Pancreas (tissue), 10 donors: ENCODE measurements around the gene RNU11. TPM values are rescaled to one million over a fixed set of nuclear protein-coding genes. Genes with fewer than 3 reads are reported as not detected.
A peak's percentile ranks its signal among the peaks of the same experiment; 100 is the strongest.

Experiments used
- ATAC-seq, 4 donors: fragments of 200-7000 bp; cut with Tn5 transposase; one replicate each; pipeline versions ENCODE4 v1.8.0 to v1.9.1; 2020; ENCODE audit warnings: mild to moderate bottlenecking in 4 of 4, moderate library complexity in 4 of 4
- DNase-seq, 6 donors: peaks; one replicate each; pipeline ENCODE4 v3.0.0-alpha.2; 2020
- FAIRE-seq: peaks from 2 replicates; lab custom pipeline; 2012; peaks lifted over from hg19 to GRCh38; lab: Jason Lieb, UNC
- H3K27ac ChIP-seq, 4 donors: fragments of 200-600 bp; sonication (generic); 1 replicate in 3 of 4; 2 replicates in 1 of 4; pipeline versions ENCODE4 v1.5.0 to v1.8.0; 2020
- H3K27me3 ChIP-seq, 4 donors: fragments of 200-600 bp; one replicate each; pipeline ENCODE4 v1.8.0; 2021
- H3K36me3 ChIP-seq, 3 donors: fragments of 200-600 bp; sonication (generic) in 1 of 3; one replicate each; pipeline versions ENCODE4 v1.5.0 to v1.8.0; 2020 to 2021
- H3K4me1 ChIP-seq, 3 donors: fragments of 200-600 bp; one replicate each; pipeline ENCODE4 v1.8.0; 2021
- H3K4me3 ChIP-seq, 4 donors: fragments of 200-600 bp; sonication (generic) in 2 of 4; one replicate each; pipeline versions ENCODE4 v1.5.0 to v1.8.0; 2020 to 2021
- H3K9me3 ChIP-seq, 4 donors: fragments of 200-600 bp; one replicate each; pipeline ENCODE4 v1.8.0; 2021
- CTCF ChIP-seq, 4 donors: fragments of 200-600 bp; sonication (generic) in 3 of 4; IDR thresholded peaks; one replicate each; pipeline versions ENCODE4 v1.5.0 to v1.8.0; 2021; ENCODE audit warnings: antibody characterized with exemption in 4 of 4
- WGBS, 2 donors: extraction: QIAGEN DNeasy Blood & Tissue Kit; methylation state at CpG; one replicate each; pipeline ENCODE4 v1.1.7; 2013; 5-methylcytosine and 5-hydroxymethylcytosine counted together
- intact Hi-C, 3 donors: fragments of 100-400 bp; cut with DNase I; formaldehyde crosslinking; loops; one replicate each; pipeline versions ENCODE4 v1.11.1 to v1.14.2; 2022
- polyA plus RNA-seq, 2 donors: library from polyadenylated mRNA; stranded (reverse); fragments of 200-250 nt; gene quantifications; one replicate each; pipeline ENCODE4 v1.2.3, GENCODE V29; 2013
- total RNA-seq, 6 donors: library from RNA; stranded (reverse); fragmentation: NEBNext Ultra II Directional in 4 of 6; extraction: Animal tissue kit (Norgen Biotek cat#: 25700) in 4 of 6; gene quantifications; one replicate each; pipeline versions ENCODE4 v1.2.1 to v1.2.4, GENCODE V29; 2021 to 2023
- donor health status: healthy with polysubstance abuse.
- donor health status: DM: no; HTN: no; CAD: no; lungs with moderate emphysema.
- donor health status: DM: no; HTN: no; CAD: no.
- donor health status: control.
- donor health status: control.
- donor health status: Bipolar disorder and iron deficiency.
- donor health status: DM: yes; HTN: yes; CAD: no.
- donor health status: DM: no; HTN: no; CAD: no.
- donor health status: DM: no; HTN: no; CAD: no.
- donor health status: DM: yes; HTN: yes; CAD: no.

The RNU11 gene
- total RNA-seq = not detected
- not detected for polyA plus RNA-seq

- peak within 1 kb of the TSS; percentile 85 to 95 (median 92) for H3K27ac ChIP-seq
These were observed at the start of gene RNU11 for GRCh38 chr1:28648474-28649198. RNU11 (plus strand) TSS chr1:28648600.

GRCh38 chr1:28601696-28602095 is 46.7 kb upstream of the RNU11 start:
- no peaks in the 10 kb centered on the region for H3K27me3 ChIP-seq
- no peaks in the 10 kb centered on the region for H3K4me1 ChIP-seq
- no peaks in the 10 kb centered on the region for H3K9me3 ChIP-seq
- H3K27ac ChIP-seq = no peak overlapping the region
- peaks cover 0 to 17% (median 12%) of the 10 kb centered on the region in 3 donors for H3K36me3 ChIP-seq
- TF ChIP-seq CTCF (IDR thresholded peaks at IDR 0.05) = no peak
- 79 to 84% methylated on average over 3 of the region's 3 CpGs for WGBS, 2 donors
- no peak for FAIRE-seq
- no peak for DNase-seq
- intact Hi-C loops = loop anchor here in 1 of 3 donors (10.0 kb wide), 1 partner anchor 77 kb away; no protein-coding TSS in a partner anchor
- no peak overlapping the region for H3K4me3 ChIP-seq
- ATAC-seq = peak in 2 of 4 donors; percentile 31 to 37

More at GRCh38 chr1:28648474-28649198, at the start of gene RNU11:
- DNase-seq = peak; percentile 83 to 87 (median 86)
- Histone ChIP-seq H3K4me3 (peak within 1 kb of the TSS in 3 of 4 donors; percentile 10 to 38 (median 34)), H3K9me3 (no peaks in the 10 kb centered on the region), H3K4me1 (peaks cover 0 to 21% (median 0%) of the 10 kb centered on the region in 3 donors), H3K36me3 (no peaks in the 10 kb centered on the region), H3K27me3 (no peaks in the 10 kb centered on the region)
- peak; percentile 82 to 88 (median 86) for ATAC-seq
- intact Hi-C loops = no loop called here
- peak; percentile 54 for FAIRE-seq
- WGBS, 2 donors = 1% methylated on average over 28 of the region's 28 CpGs
- no peak for TF ChIP-seq CTCF (IDR thresholded peaks at IDR 0.05)

- DNase-seq = peak in 3 of 6 donors; percentile 43 to 66 (median 45)
- Histone ChIP-seq H3K4me1 (no peaks in the 10 kb centered on the region), H3K4me3 (no peak overlapping the region), H3K9me3 (no peaks in the 10 kb centered on the region), H3K27ac (no peak overlapping the region), H3K36me3 (peaks cover 0 to 22% (median 12%) of the 10 kb centered on the region in 3 donors), H3K27me3 (no peaks in the 10 kb centered on the region)
- WGBS, 2 donors = 65 to 74% methylated on average over 15 of the region's 15 CpGs
- ATAC-seq = peak; percentile 46 to 87 (median 86)
- intact Hi-C loops = loop anchor here in 1 of 3 donors (10.0 kb wide), 1 partner anchor 78 kb away; no protein-coding TSS in a partner anchor
- peak in 3 of 4 donors; percentile 17 to 41 (median 39) for TF ChIP-seq CTCF (IDR thresholded peaks at IDR 0.05)
- no peak for FAIRE-seq
These were observed 45.6 kb upstream of the RNU11 start for GRCh38 chr1:28602536-28603439.

GRCh38 chr1:28604411-28604810 is 44.0 kb upstream of the RNU11 start:
- FAIRE-seq = no peak
- no peaks in the 10 kb centered on the region for H3K9me3 ChIP-seq
- no peak overlapping the region for H3K4me3 ChIP-seq
- no peak for ATAC-seq
- no peaks in the 10 kb centered on the region for H3K4me1 ChIP-seq
- H3K36me3 ChIP-seq = peaks cover 0 to 33% (median 12%) of the 10 kb centered on the region in 3 donors
- H3K27ac ChIP-seq = no peak overlapping the region
- no peak for DNase-seq
- no peaks in the 10 kb centered on the region for H3K27me3 ChIP-seq
- WGBS, 2 donors = 87 to 89% methylated on average over 5 of the region's 5 CpGs
- intact Hi-C loops = loop anchor here in 1 of 3 donors (10.0 kb wide), 1 partner anchor 80 kb away; no protein-coding TSS in a partner anchor
- TF ChIP-seq CTCF (IDR thresholded peaks at IDR 0.05) = no peak
